GM23248 (cell line): ENCODE data around the gene HOXA9. TPM values are rescaled to one million over a fixed set of nuclear protein-coding genes. Genes with fewer than 3 reads are reported as not detected.

Experiments
- DNase-seq: peaks from one replicate; pipeline ENCODE4 v3.0.0-alpha.2; 2015
- H2AFZ ChIP-seq: fragments of 200-600 bp; sonication (generic); 2 replicates; pipeline ENCODE4 v1.6.1; 2016; ENCODE audit warnings: antibody characterized with exemption
- H3F3A ChIP-seq: fragments of 200-600 bp; sonication (generic); 2 replicates; pipeline ENCODE4 v1.6.1; 2016; ENCODE audit warnings: mild to moderate bottlenecking, antibody characterized with exemption, mixed run types; ENCODE audit not compliant: insufficient read depth
- H3K27ac ChIP-seq: fragments of 200-600 bp; sonication (generic); 2 replicates; pipeline ENCODE4 v1.5.1; 2016; ENCODE audit warnings: mild to moderate bottlenecking
- H3K27me3 ChIP-seq: fragments of 200-600 bp; sonication (generic); replicated peaks from 2 replicates; pipeline ENCODE4 v1.6.1; 2016; ENCODE audit warnings: mild to moderate bottlenecking; ENCODE audit not compliant: insufficient read depth
- H3K36me3 ChIP-seq: fragments of 200-600 bp; sonication (generic); 2 replicates; pipeline ENCODE4 v1.6.1; 2016; ENCODE audit warnings: low read depth, mild to moderate bottlenecking
- H3K4me1 ChIP-seq: fragments of 200-600 bp; sonication (generic); 2 replicates; pipeline ENCODE4 v1.6.1; 2016; ENCODE audit warnings: mild to moderate bottlenecking; ENCODE audit not compliant: insufficient read depth
- H3K4me2 ChIP-seq: fragments of 200-600 bp; sonication (generic); one replicate; pipeline ENCODE4 v1.6.1; 2016; ENCODE audit warnings: mild to moderate bottlenecking; ENCODE audit not compliant: unreplicated experiment
- H3K4me3 ChIP-seq: fragments of 200-600 bp; sonication (generic); 2 replicates; pipeline ENCODE4 v1.5.1; 2016; ENCODE audit warnings: mild to moderate bottlenecking
- H3K79me2 ChIP-seq: fragments of 200-600 bp; sonication (generic); 2 replicates; pipeline ENCODE4 v1.6.1; 2016; ENCODE audit warnings: mild to moderate bottlenecking; ENCODE audit not compliant: insufficient read depth
- H3K9ac ChIP-seq: fragments of 200-600 bp; sonication (generic); 2 replicates; pipeline ENCODE4 v1.6.1; 2016; ENCODE audit warnings: mild to moderate bottlenecking
- H3K9me2 ChIP-seq: fragments of 200-600 bp; sonication (generic); 2 replicates; pipeline ENCODE4 v1.6.1; 2016; ENCODE audit warnings: mixed run types, mild to moderate bottlenecking, moderate library complexity; ENCODE audit not compliant: insufficient read depth
- H3K9me3 ChIP-seq: fragments of 200-600 bp; sonication (generic); one replicate; pipeline ENCODE4 v1.6.1; 2017; ENCODE audit warnings: low read depth
- H4K20me1 ChIP-seq: fragments of 200-600 bp; sonication (generic); 2 replicates; pipeline ENCODE4 v1.6.0; 2016; ENCODE audit not compliant: insufficient read depth
- EZH2 ChIP-seq: fragments of 200-600 bp; sonication (generic); IDR thresholded peaks from 2 replicates; pipeline ENCODE4 v1.6.1; 2018; ENCODE audit warnings: antibody characterized with exemption, mild to moderate bottlenecking; ENCODE audit not compliant: insufficient read depth, poor library complexity, severe bottlenecking
- EZH2phosphoT487 ChIP-seq: fragments of 200-600 bp; sonication (generic); IDR thresholded peaks from 2 replicates; pipeline ENCODE4 v1.6.1; 2018; ENCODE audit warnings: antibody characterized with exemption, moderate library complexity, mild to moderate bottlenecking, low read depth; ENCODE audit not compliant: insufficient read depth
- WGBS, 2 experiments: methylation state at CpG; one replicate each; pipeline ENCODE4 v1.1.6; 2015 to 2017; ENCODE audit warnings: low lambda C conversion rate in 2 of 2, low coverage in 1 of 2; ENCODE audit errors: missing lambda C conversion rate in 2 of 2; 5-methylcytosine and 5-hydroxymethylcytosine counted together
- in situ Hi-C: fragments of 300-500 bp; cut with MboI; formaldehyde crosslinking; loops from 2 replicates; pipeline ENCODE4 v1.15.0; 2020
- polyA plus RNA-seq: library from polyadenylated mRNA; unstranded; fragments of >200 nt; fragmentation: Nextera tagmentation; extraction: Ambion mirVana; gene quantifications from 2 replicates; pipeline ENCODE4 v1.2.1, GENCODE V29; 2016
- total RNA-seq: library from RNA; depleted of rRNA; stranded (reverse); fragments of >200 nt; shearing (Covaris generic); gene quantifications from 2 replicates; pipeline ENCODE4 v1.2.3, GENCODE V29; 2014

The HOXA9 gene
- total and polyA plus RNA-seq, 2 experiments from 2014 or later = 28.3 to 43.7 TPM

DNA sequence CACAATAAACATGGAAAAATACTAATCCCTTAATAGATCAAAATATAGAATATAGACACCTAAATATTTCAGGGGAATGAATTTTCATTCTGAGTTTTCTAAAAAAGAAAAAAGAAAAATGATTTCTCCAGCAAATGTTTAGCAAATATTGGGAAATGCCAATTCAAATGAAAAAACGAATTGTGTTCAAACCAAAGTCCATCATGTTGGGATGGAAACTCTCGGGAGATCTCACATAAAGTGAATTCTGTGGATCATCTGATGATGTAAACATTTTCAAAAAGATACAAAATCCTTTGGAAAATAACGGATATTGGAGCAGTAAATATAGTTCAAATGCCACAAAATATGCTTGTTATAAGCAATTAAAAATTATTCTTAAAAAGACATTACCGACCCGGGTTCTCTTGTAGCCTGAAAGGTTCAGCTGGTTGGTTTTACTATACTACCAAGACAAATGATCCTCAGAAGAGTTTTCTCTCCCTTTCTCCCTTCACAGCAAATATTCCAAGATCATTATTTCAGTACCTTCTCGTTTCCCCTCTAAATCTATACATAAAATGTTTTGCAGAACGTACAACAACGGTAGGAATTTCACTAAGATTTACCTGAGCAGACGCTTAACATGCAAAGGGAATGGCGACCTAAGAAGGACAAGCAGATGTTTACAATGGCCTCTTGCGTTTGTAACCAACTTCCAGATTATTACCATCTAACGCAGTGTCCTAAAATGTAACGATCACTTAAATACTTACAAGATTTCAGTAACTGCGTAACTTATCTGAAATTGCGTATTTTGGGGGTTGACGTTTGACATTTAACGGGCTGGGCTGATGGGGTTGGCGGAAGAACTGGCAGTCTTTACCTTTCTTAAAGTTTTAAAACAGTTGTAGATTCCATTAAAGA is 32.1 kb upstream of the HOXA9 start:
- Histone ChIP-seq H3K27me3 (peaks cover 21% of the 10 kb centered on the region; the same call in 1 of the 2 replicates), H3F3A (peaks cover 10% of the 10 kb centered on the region; the same call in 1 of the 2 replicates), H3K4me1 (no peaks in the 10 kb centered on the region), H4K20me1 (no peaks in the 10 kb centered on the region), H3K9ac (no peak overlapping the region), H3K9me2 (no peaks in the 10 kb centered on the region), H3K4me2 (no peak overlapping the region), H3K4me3 (no peak overlapping the region), H3K79me2 (no peaks in the 10 kb centered on the region), H3K36me3 (no peaks in the 10 kb centered on the region), H2AFZ (no peak overlapping the region), H3K27ac (no peak overlapping the region), H3K9me3 (no peaks in the 10 kb centered on the region)
- 77 to 86% methylated on average over 18 of the region's 18 CpGs for WGBS, 2 experiments
- DNase-seq = no peak
- TF ChIP-seq EZH2 (peak; percentile 80), EZH2phosphoT487 (no peak)
- in situ Hi-C loops = loop anchor here (10.0 kb wide), 1 partner anchor 897 kb away; no protein-coding TSS in a partner anchor

- H3K4me2 ChIP-seq = no peak overlapping the region
These were observed 31.0 kb upstream of the HOXA9 start for GRCh38 chr7:27196287-27196767.

GRCh38 chr7:27194686-27195379 is 29.5 kb upstream of the HOXA9 start:
- peaks cover 15% of the 10 kb centered on the region; the same call in 1 of the 2 replicates for H3K27me3 ChIP-seq
- no peaks in the 10 kb centered on the region for H3K4me1 ChIP-seq

More at GRCh38 chr7:27196287-27196767, 31.0 kb upstream of the HOXA9 start:
- Histone ChIP-seq H3K9ac (no peak overlapping the region), H3K27me3 (peaks cover 15% of the 10 kb centered on the region; the same call in 1 of the 2 replicates), H3K4me3 (no peak overlapping the region), H3F3A (peaks cover 10% of the 10 kb centered on the region; the same call in 1 of the 2 replicates), H3K9me2 (no peaks in the 10 kb centered on the region), H3K4me1 (no peaks in the 10 kb centered on the region), H3K36me3 (no peaks in the 10 kb centered on the region), H3K27ac (no peak overlapping the region), H4K20me1 (no peaks in the 10 kb centered on the region), H3K79me2 (no peaks in the 10 kb centered on the region), H2AFZ (no peak overlapping the region), H3K9me3 (no peaks in the 10 kb centered on the region)
- in situ Hi-C loops = loop anchor here (10.0 kb wide), 1 partner anchor 898 kb away; no protein-coding TSS in a partner anchor
- TF ChIP-seq EZH2 = no peak
- TF ChIP-seq EZH2phosphoT487 = no peak
- WGBS, 2 experiments = 2 to 4% methylated on average over 6 of the region's 6 CpGs
- peak; percentile 75 for DNase-seq

DNA sequence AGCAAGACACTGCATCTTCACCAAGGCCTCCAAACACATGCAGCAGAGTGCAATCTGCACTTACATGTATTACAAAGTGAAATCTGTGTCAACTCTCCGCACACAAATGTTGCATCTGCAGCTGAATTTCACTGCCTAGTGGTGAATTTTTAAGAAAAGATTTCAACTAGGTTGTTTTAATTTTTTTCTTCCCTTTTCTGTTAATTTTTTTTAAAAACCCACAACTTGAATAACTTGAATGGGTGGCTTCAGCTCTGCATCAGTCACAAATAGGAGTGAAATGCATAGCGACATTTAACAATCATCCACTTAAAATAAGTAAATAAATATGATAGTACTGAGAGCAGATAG is 28.6 kb upstream of the HOXA9 start:
- Histone ChIP-seq H4K20me1 (no peaks in the 10 kb centered on the region), H3K4me3 (no peak overlapping the region), H3K79me2 (no peaks in the 10 kb centered on the region), H3K27me3 (peaks cover 15% of the 10 kb centered on the region; the same call in 1 of the 2 replicates), H3K4me2 (no peak overlapping the region), H3K9me3 (no peaks in the 10 kb centered on the region), H3F3A (peaks cover 5% of the 10 kb centered on the region; the same call in 1 of the 2 replicates), H2AFZ (no peak overlapping the region), H3K27ac (no peak overlapping the region), H3K9me2 (no peaks in the 10 kb centered on the region), H3K9ac (no peak overlapping the region), H3K36me3 (no peaks in the 10 kb centered on the region), H3K4me1 (no peaks in the 10 kb centered on the region)
- no peak for DNase-seq
- WGBS, 2 experiments = 94 to 100% methylated on average over 2 of the region's 2 CpGs
- in situ Hi-C loops = loop anchor here (10.0 kb wide), 1 partner anchor 901 kb away; no protein-coding TSS in a partner anchor
- TF ChIP-seq EZH2phosphoT487 (no peak), EZH2 (no peak)

More at GRCh38 chr7:27194686-27195379, 29.5 kb upstream of the HOXA9 start:
- TF ChIP-seq EZH2phosphoT487 (no peak), EZH2 (no peak)
- Histone ChIP-seq H3K36me3 (no peaks in the 10 kb centered on the region), H3K4me2 (no peak overlapping the region), H3F3A (peaks cover 5% of the 10 kb centered on the region; the same call in 1 of the 2 replicates), H3K9me3 (no peaks in the 10 kb centered on the region), H2AFZ (no peak overlapping the region), H4K20me1 (no peaks in the 10 kb centered on the region), H3K79me2 (no peaks in the 10 kb centered on the region), H3K27ac (no peak overlapping the region), H3K9me2 (no peaks in the 10 kb centered on the region), H3K9ac (no peak overlapping the region), H3K4me3 (no peak overlapping the region)
- DNase-seq = no peak
- in situ Hi-C loops = loop anchor here (10.0 kb wide), 1 partner anchor 900 kb away; no protein-coding TSS in a partner anchor
- WGBS, 2 experiments = 78% methylated on average over 9 of the region's 9 CpGs
